HG03457 (cell line): ENCODE results near the gene CUX1.
"Not testable (repeated sequence)": the region's sequence is repeated elsewhere in the genome, so short reads cannot be mapped to it uniquely, and the experiment has no call there.

Experiments
- ATAC-seq: cut with Tn5 transposase; IDR thresholded peaks from one replicate; pipeline ENCODE4 v1.9.1; 2021; ENCODE audit warnings: moderate number of reproducible peaks; ENCODE audit not compliant: unreplicated experiment

CUX1 gene

DNA sequence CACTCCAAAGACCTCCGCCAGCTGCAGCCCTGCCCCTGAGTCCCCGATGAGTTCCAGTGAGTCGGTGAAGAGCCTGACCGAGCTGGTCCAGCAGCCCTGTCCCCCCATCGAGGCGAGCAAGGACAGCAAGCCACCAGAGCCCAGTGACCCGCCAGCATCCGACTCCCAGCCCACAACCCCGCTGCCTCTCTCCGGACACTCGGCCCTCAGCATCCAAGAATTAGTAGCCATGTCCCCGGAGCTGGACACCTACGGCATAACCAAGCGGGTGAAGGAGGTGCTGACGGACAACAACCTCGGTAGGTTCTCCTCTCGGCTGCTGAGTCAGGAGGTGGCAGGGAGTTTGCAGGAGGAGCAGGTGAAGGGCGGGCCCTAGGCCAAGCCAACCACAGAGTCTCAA, 409.9 kb downstream of the CUX1 start:
- no peak for ATAC-seq

DNA sequence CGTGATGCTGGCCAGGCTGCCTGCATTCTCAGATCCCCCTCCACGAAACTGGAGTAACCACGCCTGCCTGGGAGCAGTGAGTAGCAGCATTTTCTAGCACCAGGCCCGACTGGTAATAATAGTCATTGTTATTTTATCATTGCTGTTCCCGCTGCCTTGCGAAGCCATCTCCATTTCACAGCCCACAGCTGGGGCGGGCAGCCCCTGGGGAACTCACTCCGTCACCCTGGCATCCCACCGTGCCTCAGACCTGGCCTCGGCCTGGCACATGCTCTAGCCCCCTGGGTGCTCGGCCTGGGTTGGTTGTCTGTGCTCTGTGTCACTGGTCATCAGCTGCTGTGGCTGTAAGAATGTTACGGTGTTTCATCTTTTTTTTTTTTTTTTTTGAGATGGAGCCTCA, 411.5 kb downstream of the CUX1 start:
- no peak for ATAC-seq

- not testable (repeated sequence) for ATAC-seq
Observed at GRCh38 chr7:102230162-102230561, 412.7 kb downstream of the CUX1 start.

GRCh38 chr7:102230593-102230992, 413.2 kb downstream of the CUX1 start:
- no peak for ATAC-seq

GRCh38 chr7:102232611-102233286, 415.3 kb downstream of the CUX1 start:
- no peak for ATAC-seq

DNA sequence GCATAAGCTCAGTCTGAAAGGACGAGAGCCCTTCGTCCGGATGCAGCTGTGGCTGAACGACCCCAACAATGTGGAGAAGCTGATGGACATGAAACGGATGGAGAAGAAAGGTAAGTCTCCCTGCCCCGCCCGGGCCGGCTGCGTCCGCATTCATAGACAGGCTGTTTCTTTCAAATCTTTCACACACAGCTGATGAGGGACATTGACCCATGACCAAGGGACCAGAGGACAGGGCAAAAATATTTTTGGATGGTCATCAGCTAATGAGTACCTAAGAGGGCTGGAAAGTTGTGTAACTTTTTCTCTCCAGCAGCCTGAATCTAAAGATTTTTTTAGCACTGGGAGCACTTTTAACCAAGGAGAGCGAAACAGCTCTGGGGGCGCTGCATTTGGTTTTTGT, 416.7 kb downstream of the CUX1 start:
- ATAC-seq = no peak

DNA sequence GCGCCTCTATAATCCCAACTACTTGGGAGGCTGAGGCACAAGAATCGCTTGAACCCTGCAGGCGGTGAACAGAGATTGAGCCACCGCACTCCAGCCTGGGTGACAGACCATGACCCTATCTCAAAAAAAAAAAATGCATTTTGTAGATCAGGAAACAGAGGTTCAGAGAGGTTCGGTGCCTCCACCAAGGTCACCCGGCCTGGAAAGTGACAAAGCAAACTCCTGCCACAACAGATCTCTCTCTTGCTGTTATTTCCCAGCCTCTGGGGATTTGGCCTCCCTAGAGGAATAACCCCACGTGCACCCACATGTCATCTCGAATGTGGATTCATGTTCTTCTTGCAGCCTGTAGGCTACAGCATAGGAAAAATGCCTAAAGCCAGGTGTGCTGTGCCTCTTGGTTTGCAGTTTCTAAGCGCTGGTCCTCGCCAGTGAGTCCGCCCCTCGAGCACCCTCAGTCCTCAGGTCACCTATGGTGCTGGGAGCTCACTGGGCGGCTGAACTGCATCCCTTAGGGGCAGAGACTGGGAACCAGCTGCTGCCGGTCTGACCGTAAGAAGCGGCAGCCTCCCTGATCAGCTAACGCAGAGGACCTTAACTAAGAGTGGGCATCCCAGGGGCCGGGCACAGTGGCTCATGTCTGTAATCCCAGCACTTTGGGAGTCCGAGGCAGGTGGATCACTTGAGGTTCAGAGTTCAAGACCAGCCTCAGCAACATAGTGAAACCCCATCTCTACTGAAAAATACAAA, 417.6 kb downstream of the CUX1 start:
- ATAC-seq = no peak

- ATAC-seq = no peak
Observed at GRCh38 chr7:102236102-102236501, 418.7 kb downstream of the CUX1 start.

DNA sequence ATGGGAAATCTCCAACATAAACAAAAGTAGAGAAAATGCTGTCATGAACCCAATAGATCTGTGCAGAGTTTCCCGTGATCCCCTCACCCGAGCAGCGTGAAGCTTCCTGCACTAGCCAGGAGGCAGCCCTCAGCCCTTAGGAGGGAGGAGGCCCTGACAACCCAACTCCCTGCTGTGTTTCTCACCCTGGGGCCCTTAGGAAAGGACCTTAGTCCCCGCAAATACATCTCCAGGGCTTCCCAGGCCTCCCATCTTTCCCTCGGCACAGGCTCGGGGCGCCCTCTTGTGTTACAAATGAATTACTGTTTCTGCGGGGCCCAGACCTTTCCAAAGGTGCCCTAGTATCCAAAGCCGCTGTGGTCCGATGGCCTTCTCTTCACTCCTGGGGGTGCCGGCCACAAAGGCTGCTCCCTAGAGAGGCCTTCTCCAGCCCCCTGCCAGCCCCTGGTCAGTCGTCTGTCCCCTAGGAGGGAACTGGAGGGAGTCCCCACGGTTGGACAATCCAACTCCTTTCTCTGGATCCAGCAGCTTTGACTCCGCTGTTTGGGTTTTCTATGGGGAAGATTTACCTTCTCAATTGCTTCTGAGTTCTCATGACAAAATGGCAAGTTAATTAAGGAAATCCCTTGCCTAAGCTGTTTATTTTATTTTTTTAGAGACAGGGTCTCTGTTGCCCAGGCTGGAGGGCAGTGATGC, 419.3 kb downstream of the CUX1 start:
- ATAC-seq = no peak

DNA sequence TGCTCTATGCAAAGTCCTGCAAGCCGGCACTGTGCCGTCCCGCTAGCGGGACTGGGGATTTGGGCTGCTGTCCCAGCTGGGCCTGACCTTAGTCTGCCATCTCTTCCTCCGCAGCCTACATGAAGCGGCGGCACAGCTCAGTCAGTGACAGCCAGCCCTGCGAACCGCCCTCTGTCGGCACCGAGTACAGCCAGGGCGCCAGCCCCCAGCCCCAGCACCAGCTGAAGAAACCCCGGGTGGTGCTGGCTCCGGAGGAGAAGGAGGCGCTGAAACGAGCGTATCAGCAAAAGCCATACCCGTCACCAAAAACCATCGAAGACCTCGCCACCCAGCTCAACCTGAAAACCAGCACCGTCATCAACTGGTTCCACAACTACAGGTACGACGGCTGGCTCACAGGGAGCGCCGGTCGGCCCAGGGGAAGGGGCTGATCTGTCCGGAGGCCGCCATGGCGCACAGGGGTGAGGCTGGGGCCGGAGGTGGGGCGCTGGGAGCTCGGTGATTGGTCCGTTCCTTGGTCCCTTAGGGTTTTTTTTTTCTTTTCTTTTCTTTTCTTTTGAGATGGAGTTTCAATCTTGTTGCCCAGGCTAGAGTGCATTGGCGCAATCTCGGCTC, 421.9 kb downstream of the CUX1 start:
- no peak for ATAC-seq

DNA sequence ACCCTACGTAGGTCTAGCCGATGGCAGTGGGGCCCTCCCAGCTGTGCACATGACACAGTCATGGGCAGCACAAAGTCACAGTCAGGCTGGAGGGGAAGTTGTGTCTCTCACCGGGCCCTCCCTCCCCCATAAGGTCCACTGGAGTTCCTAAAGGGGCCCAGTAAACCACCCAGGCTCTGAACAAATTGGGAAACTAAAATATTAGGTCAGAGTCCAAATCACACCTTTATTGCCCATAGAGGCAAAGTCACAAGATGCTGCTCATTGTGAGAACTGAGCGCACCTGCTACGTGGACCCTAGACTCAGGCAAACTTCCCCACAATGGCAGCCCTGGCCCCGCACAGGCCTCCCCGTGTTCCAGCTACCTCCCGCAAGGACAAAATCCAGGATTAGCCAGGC, 424.0 kb downstream of the CUX1 start:
- ATAC-seq = no peak

- ATAC-seq = no peak
Observed at GRCh38 chr7:102244601-102245000, 427.2 kb downstream of the CUX1 start.

- no peak for ATAC-seq
Observed at GRCh38 chr7:102248081-102248455, 430.6 kb downstream of the CUX1 start.

DNA sequence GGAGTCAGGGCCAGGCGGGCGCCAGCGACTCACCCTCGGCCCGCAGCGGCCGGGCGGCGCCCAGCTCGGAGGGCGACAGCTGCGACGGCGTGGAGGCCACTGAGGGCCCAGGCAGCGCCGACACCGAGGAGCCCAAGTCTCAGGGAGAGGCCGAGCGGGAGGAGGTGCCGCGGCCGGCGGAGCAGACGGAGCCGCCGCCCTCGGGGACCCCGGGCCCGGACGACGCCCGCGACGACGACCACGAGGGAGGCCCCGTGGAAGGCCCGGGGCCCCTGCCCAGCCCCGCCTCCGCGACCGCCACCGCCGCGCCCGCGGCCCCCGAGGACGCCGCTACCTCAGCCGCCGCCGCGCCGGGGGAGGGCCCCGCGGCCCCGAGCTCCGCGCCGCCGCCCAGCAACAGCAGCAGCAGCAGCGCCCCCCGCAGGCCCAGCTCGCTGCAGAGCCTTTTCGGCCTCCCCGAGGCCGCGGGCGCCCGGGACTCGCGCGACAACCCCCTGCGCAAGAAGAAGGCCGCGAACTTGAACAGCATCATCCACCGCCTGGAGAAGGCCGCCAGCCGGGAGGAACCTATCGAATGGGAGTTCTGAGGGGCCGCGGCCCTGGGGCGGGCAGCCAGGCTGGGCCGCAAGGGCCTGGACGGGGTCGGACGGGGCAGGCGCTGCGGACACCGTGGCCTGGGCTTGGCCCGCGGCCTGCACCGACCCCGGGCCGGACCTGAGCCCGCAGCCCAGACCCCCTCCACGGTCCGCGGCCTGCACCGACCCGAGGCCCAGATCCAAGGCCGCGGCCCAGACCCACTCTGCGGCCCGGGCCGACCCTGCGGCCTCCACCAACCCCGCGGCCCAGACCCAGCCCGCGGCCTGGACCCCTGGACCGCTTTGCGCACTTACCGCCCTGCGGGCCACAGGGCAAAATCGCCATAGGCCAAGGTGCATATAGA, 431.3 kb downstream of the CUX1 start:
- no peak for ATAC-seq

- no peak for ATAC-seq
Observed at GRCh38 chr7:102251531-102252365, 434.3 kb downstream of the CUX1 start.

DNA sequence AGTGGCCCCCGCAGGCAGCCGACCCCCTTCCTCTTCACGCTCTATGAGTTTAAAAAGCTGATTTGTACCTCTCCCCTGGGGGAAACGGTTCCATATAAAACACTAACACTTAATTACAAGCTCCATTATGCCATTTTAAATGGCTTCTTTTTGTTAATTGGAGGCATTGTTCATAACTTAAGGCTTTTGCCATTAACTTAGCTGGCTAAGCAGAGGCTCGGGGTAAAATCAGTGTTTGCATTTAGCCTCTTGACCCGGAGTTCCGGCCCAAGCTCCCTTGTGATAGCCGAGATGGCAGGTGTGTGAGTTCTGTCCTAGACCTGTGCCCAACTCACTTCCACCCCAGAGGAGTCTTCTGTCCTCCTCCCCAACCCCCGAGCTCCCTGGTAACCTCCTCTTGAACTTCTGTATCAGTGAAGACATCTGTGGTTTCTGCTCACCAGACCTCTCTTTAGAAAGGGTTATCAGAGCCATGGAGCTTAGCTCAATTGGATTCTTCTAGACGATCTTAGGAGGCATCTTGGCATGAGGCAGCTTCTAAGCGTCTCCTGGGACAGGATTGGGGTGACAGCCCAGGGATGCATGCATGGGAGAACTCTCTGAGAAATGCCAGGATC, 435.0 kb downstream of the CUX1 start:
- ATAC-seq = no peak

DNA sequence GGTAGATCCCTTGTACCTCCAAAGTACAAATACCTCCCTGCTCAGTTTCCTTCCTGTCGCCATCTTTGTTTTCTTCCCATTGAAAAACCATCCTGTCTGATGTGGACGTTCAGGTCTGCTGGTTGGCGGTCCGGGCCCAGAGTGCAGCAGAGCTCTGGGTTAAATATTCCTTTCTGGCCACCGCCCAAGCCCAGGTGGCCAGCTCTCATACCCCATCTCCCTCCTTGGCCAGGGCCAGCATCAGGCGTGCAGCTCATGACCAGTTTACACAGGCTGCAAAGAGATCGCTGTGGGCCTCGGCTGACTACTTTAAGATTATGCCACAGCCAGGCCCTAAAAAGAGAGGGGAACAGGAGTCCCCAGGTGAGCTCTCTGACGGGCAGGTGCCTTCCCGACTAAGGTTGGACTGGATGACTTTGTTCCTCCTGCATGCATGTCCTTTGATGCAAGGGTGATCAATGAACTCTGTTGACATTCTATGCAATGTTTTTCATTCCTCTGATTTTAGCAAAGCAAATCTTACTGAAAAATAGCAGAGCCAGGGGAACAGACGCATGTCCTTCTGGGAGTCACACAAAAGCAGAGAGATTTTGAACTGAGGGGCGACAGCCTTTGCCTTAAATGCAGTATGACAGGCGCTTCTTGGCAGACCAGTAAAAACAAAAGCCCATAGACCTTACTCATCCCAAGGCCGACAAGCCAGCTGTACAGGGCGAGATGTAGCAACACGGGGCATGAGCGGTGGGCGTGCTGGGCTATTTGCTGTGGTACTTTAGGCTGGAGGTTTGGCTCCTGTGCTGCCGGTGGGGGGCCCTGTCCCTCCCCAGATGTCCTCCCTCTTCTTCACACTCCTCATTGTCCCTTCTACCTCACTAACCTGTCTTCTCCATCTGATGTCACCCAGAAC, 435.9 kb downstream of the CUX1 start:
- ATAC-seq = no peak

DNA sequence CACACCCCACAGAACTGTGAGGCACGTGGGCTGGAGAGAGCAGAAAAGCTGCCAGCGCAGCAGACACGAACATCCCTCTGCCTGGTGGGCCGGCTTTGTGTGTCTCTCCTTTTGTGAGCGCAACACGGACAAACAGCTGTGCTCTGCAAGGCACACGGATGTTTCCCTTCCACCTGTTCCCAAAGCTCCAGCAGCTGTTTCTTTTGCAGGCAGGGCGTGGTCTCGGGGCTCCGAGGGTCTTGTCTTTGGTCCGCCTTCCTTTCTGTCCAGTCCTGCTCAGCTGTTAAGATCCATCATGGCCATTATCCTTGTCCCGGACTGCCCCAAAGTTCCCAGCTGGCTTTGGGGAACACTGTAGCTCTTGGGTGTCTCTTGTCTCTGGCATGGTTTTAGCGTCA, 436.5 kb downstream of the CUX1 start:
- ATAC-seq = no peak
